Stimulated activated CD4-positive, alpha-beta T cell treated with anti-CD3 and anti-CD28 coated beads, Interleukin-12 subunit alpha, Interleukin-12 subunit beta, amount 100 ng/mL, for 48 hours (primary cell): ENCODE results near the gene PLEKHA1.

Experiments used
- DNase-seq, 3 donors: peaks; one replicate each; pipeline ENCODE4 v3.0.0-alpha.2; 2020; ENCODE audit warnings: low read depth in 2 of 3, low spot score in 1 of 3

Gene PLEKHA1

GRCh38 chr10:122374237-122374858, at the start of gene PLEKHA1:
TSS of gene PLEKHA1 (plus strand) at chr10:122374708. CDS start at chr10:122393201, 18,493 bp downstream.
- peak; percentile 79 to 90 (median 87) for DNase-seq

GRCh38 chr10:122325235-122325634, 49.3 kb upstream of the PLEKHA1 start:
- no peak for DNase-seq

GRCh38 chr10:122326385-122326784, 48.1 kb upstream of the PLEKHA1 start:
- no peak for DNase-seq

DNA sequence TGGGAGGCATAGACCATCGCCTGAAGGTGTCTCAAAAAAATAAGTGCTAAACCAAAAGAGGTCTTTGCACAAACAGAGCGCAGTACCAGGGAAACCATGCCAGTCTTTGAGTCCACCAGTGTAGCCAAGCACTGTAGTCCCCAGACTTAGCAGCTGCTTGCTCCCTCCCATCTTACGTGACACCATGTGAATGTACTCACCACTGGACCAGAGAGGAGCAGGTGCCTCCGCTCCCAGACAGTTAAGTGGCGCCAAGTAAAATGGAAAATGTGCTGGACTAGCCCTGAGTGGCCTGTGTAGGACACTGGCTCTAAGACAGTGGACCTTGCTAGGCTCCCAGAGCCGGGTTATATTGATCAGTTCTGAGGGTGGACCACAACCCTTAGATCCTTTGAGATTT, 47.7 kb upstream of the PLEKHA1 start:
- no peak for DNase-seq

GRCh38 chr10:122327237-122328206, 47.0 kb upstream of the PLEKHA1 start:
- no peak for DNase-seq

- DNase-seq: no peak
These were observed 45.8 kb upstream of the PLEKHA1 start for GRCh38 chr10:122328676-122329075.

DNA sequence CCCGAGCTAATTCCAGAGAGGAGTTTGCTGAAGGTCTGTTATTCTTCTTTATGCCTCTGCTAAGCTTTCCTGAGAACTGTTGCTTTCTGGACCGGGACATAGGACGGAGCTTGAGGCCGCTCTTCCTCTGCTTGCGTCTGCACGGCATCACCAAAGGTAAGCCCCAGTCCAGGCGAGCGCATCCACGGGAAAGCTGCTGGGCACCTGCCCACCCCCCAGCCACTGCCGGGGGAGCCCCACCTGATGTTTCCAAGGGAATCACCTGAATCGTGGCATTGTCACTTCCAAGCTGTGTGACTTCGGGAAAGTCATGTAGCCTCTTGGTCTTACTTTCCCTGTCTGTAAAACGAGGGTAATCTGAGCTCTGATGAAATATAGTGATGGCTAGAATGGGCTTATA, 45.1 kb upstream of the PLEKHA1 start:
- no peak for DNase-seq

DNA sequence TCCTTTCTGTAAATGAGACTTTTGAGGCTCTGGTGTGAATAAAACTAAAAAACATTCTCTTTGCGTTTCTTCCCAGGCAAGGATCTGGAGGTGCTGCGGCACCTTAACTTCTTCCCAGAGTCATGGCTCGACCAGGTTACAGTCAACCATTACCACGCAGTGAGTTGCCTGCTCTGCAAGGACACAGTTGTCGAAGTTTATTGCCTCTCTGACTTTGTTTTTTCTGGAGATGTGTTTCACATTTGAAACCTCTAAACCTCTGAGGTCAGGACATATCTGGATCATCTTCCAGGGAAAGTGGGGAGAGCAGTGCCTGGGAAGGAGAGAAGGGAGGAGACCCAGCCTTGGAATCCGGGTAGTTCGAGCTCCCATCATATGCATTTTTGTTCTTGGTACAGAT, 43.4 kb upstream of the PLEKHA1 start:
- no peak for DNase-seq

DNA sequence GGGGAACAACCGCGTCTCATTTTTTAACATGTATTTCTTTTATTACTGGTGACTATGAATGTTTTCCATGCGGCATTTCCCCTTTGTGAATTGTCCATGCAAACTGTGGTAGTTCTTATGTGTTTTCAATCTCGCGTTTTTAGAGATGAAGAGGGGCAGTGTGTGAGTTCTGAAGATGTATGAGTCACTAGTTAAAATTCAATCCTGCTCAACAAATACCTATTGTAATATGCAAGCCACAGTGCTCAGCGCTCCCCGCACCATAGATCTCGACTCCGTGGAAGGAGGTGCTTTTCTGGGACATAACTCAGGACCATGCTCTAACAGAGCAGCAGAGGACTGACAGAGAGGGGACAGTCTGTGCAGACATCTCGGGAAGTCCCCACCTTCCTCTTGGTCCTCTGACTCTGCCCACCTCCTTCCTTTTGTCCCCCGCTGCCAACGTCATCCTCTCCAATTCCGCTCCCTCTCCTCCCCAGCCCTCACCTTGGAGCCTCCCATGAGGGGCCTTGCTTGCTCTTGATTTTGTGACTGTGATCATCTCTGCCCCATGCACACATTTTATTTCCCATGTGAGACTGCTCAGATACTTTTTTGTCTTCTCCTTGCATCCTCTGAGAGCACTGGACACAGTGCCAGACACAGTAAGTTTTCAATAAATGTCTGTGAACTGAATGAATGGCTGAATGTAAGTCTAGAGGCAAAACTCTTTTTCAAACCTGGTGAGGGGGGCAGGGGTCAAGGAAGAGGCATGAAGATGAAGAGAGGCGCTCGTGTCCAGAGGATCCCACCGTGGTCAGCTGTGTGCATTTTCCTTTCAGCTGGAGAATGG, 42.7 kb upstream of the PLEKHA1 start:
- no peak for DNase-seq

DNA sequence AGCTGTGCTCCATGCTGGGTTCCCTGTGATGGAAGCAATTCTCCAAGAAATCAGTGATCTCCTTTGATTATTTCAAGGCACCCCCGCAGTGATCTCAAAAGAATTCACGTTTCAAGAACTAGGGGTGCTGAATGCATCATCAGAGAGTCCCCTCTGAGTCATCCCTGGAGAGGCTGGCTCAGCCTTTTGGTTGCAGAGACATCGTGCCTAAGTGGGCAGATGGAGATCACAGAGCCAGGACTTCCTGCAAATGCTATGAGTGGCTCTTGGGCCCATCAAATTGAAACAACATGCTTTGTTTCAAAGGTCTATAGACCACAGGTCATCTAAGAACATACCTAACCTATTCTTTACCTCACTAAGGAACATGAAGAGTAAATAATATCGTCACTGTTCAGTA, 41.5 kb upstream of the PLEKHA1 start:
- DNase-seq: peak in 1 of 3 donors; percentile 8

- no peak for DNase-seq
These were observed 38.2 kb upstream of the PLEKHA1 start for GRCh38 chr10:122336332-122336731.

DNA sequence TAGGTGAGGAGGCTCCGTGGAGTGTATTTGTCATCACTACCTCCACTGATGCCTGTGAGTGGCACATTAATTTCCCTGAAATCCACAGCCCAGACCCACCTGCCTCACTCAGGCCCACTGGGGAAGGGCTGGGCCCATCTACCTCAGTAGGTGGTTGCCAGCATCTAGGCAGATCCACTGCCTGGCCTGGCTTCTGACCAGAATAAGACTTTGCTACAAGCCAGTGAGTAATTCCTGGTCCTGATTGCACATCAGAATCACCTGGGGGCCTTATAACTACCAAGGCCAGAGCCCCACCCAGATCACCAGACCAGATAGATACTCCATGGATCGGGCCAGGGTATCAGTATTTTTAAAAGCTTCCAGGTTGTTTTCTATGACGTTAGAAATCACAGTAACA, 37.5 kb upstream of the PLEKHA1 start:
- DNase-seq: no peak

DNA sequence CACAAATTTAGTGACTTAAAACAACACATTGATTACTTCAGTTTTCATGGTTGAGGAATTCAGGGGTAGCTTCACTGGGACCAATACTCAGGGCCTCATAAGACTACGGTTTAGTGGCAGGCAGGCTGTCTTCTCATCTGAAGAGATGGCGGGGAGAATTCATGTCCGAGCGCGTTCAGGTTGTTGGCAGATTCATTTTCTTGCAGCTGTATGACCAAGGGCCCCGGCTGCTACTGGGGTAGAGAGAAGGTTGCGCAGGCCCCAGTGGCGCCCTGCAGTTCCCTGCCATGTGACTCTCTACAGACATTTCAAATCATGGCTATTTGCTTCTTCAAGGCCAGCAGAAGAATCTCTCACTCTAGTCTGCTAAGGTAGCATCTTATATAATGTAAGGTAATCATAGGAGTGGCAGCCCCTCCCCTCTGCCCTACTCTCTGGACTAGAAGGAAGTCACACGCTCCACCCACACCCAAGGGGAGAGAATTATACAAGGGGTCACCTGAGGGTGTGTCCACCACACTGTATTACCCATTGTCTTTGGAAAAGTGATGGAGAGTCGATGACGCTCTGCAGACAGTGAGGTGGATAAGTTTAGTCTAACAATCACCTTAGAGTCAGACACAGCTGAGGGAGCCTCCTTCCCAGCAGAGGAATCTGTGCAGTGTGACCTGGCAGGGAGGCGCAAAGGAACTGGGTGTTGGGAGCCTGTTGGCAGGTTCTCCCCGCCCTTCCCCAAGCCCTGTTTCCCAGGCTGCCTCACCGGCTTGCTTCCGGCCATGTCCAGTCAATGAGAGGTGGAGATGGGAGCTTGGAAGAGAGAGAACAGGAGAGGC, 35.7 kb upstream of the PLEKHA1 start:
- no peak for DNase-seq

DNA sequence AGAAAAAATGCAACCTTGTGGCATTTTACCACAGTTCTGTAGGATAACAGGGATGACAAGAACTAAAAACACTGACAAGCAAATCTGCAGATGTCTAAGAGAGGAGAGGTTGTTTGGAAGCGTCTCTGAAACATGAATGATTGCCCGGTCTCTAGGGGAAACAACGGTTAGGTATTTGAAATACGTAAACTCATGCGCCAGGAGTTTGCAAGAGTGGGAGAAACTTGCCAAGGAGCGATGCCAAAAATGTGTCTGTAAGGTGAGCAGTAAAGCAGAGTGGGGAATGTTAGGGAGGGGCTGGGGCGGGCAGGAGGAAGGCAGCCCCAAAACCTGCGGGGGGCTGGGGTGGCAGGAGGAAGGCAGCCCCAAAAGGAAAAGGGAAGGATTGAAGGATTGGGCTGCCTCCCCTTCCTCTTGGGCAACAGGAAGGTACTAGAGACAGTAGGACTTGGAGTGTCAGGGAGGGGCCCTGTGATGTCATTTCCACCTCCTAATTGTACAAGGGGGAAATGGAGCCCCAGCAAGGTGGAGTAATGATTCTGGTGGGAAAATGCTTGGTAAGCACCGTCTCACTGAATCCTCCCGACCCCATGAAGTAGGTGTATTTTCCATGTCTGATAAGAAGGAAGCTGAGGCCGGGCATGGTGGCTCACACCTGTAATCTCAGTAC, 33.2 kb upstream of the PLEKHA1 start:
- no peak for DNase-seq

DNA sequence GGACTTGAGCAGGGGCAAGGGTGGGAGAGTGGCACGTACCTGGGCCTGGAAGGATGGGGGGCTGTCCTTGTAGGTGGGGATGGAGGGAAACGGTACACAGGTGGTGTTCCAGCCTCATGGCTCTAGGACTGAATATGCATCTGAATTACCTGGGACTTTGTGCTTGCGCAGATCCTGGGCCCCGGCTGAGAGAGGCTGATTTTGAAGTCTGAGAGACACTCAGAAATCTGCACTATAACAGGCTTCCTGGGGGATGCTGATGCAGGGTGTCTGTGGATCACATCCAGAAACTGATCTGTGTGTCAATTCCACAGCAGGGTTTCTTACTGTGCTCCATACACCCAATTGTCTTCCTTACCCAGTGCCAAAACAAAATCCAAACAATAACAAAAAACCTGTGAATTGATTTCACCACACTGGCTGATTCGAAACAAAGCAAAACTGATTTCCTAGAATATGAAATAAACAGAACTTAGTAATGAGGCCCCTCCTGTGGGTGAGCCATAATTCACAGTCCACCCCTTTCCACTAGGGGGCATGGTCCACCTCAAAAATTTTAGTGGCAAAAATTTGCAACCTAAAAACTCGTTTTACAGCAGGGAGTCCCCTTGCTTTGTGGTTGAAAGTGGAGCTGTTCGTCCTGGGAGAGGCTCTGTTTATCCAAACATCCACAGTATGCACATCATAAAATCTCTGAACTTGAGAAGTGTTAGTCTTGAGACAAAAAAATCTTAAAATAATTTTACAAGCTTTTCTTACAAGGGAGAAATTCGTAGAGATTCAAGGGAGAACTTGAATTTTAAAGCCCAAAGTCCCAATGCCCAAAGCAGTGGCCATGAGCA, 32.0 kb upstream of the PLEKHA1 start:
- DNase-seq: peak; percentile 20 to 71 (median 24)

DNA sequence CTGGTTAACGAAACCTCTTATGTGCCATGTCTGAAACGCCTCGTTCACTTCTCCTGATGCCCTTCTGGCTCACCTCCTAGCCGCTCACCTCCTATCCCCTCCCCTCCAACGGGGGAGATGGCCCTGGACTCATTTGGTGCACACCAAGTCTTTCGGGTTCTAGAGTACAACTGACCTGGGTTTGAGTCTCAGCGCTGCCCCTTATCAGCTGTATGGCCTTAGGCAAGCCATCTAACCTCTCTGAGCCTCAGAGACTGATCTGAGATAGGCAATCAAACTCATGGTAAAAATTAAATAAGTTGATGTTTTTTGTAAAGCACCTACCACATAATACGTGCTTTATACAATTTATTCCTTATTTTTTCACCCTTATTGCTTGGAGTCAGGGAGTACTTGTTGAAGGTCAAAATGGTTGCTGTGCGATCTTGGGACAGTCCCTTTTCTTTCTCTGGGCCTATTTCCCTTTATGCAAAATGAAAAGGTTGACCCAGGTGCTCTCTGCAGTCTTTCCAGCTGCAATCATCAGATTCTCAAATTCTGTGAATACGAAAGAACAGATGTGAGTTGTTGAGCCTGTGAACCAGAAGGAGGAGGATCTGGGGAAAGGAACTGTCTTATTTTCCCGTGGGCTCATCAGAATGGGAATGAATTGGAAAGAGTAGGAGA, 31.2 kb upstream of the PLEKHA1 start:
- no peak for DNase-seq

DNA sequence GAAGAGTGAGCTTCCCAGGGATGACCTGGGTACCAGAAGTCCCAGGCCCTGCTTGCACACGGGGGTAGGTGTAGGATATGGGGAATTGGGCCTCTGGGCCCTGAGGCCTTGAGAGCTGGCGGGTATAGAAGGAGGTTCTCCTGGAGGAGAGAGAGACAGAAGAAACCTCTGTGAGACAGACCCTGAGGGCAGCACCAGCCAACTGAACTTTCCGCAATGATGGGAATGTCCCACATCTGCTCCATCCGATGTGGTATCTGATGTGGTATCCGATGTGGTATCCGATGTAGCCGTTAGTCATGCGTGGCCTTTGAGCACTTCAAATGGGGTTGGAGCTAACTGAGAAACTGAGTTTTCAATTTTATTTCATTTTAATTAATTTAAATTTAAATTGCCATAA, 30.6 kb upstream of the PLEKHA1 start:
- no peak for DNase-seq

GRCh38 chr10:122344741-122345258, 29.7 kb upstream of the PLEKHA1 start:
- no peak for DNase-seq
